Activated naive CD4-positive, alpha-beta T cell treated with anti-CD3 and anti-CD28 coated beads, Interleukin-2, amount 50 U/mL, for 72 hours (primary cell): Measurements from ENCODE around the gene CCPG1. TPM values are rescaled to one million over a fixed set of nuclear protein-coding genes. Genes with fewer than 3 reads are reported as not detected.
"Not testable (repeated sequence)": the region's sequence is repeated elsewhere in the genome, so short reads cannot be mapped to it uniquely, and the experiment has no call there.

Experiments used
- ATAC-seq, 2 donors: fragments of 150-1000 bp; cut with Tn5 transposase; 2 replicates each; pipeline ENCODE4 v1.10.0; 2021; ENCODE audit warnings: mild to moderate bottlenecking in 2 of 2, moderate library complexity in 2 of 2
- DNase-seq, 2 donors: peaks; one replicate each; pipeline ENCODE4 v3.0.0; 2021 to 2022; ENCODE audit warnings: low spot score in 2 of 2
- H3K27ac Mint-ChIP-seq, 2 donors: one replicate each; pipeline ENCODE4 v1.8.0; 2022; ENCODE audit warnings: mild to moderate bottlenecking in 2 of 2, mixed read lengths in 2 of 2
- H3K36me3 Mint-ChIP-seq, 2 donors: one replicate each; pipeline ENCODE4 v1.8.0; 2022; ENCODE audit warnings: mixed read lengths in 2 of 2
- H3K9me3 Mint-ChIP-seq, 2 donors: one replicate each; pipeline ENCODE4 v1.8.0; 2022; ENCODE audit warnings: mixed read lengths in 2 of 2
- total RNA-seq, 2 donors: library from RNA; stranded (reverse); gene quantifications; one replicate each; pipeline ENCODE4 v1.2.3, GENCODE V29; 2022

CCPG1 gene
- total RNA-seq: 10 to 100 TPM in 1 of 2 donors, 1 to 10 TPM in 1; 9.0 to 15.8 TPM

GRCh38 chr15:55408012-55408928, at the start of gene CCPG1, which contains the start of gene PIERCE2:
TSS of gene CCPG1 (minus strand) at chr15:55408359. CDS start at chr15:55389424, 18,935 bp downstream.
TSS of gene PIERCE2 (plus strand) at chr15:55408495. CDS start at chr15:55408769, 274 bp downstream.
- Mint-ChIP-seq H3K9me3 (no peaks in the 10 kb centered on the region), H3K27ac (peak within 1 kb of the TSS; percentile 83 to 90), H3K36me3 (peaks cover 7 to 8% of the 10 kb centered on the region in 2 donors)
- ATAC-seq: peak; percentile 93 to 94
- peak; percentile 86 to 94 for DNase-seq

DNA sequence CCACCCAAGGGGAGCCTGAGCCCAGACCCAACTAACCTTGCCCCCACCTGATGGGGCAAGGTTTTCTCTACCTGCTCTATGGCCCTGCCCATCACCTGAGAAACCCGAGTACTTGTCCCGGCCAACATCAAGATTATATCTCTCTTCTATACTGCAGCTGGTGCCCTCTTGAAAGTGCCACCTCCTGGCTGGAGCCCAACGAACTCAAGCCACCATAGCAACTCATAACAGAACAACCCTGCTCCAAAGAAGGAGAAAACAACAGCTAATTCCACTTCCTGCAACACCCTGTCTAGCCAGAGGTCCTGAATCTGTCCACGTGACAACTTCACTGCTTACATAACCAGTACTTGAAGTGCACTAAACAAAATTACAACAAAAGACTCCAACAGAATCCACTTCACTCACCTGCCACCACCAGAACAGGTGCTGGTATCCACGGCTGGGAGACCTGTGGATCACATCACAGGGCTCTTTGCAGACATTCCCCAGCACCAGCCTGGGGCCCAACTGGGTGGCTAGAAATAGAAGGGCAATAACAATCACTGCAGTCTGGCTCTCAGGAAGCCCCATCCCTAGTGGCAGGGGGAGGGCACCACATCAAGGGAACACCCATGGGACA, 49.4 kb upstream of the CCPG1 start:
- Mint-ChIP-seq H3K9me3 (peaks cover 7 to 13% of the 10 kb centered on the region in 2 donors), H3K27ac (no peak overlapping the region), H3K36me3 (peaks cover 12 to 17% of the 10 kb centered on the region in 2 donors)
- ATAC-seq: no peak
- no peak for DNase-seq

DNA sequence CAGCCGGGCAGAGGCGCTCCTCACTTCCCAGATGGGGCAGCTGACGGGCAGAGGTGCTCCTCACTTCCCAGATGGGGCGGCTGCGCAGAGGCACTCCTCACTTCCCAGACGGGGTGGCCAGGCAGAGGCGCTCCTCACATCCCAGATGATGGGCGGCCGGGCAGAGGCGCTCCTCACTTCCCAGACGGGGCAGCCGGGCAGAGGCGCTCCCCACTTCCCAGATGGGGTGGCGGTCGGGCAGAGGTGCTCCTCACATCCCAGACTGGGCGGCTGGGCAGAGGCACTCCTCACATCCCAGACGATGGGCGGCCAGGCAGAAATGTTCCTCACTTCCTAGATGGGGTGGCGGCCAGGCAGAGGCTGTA, 38.9 kb upstream of the CCPG1 start:
- not testable (repeated sequence) for H3K27ac Mint-ChIP-seq, ATAC-seq, H3K36me3 Mint-ChIP-seq, DNase-seq, H3K9me3 Mint-ChIP-seq

- DNase-seq, ATAC-seq, H3K9me3 Mint-ChIP-seq, H3K27ac Mint-ChIP-seq, H3K36me3 Mint-ChIP-seq: not testable (repeated sequence)
Measured at GRCh38 chr15:55446379-55447029, 38.3 kb upstream of the CCPG1 start.

DNA sequence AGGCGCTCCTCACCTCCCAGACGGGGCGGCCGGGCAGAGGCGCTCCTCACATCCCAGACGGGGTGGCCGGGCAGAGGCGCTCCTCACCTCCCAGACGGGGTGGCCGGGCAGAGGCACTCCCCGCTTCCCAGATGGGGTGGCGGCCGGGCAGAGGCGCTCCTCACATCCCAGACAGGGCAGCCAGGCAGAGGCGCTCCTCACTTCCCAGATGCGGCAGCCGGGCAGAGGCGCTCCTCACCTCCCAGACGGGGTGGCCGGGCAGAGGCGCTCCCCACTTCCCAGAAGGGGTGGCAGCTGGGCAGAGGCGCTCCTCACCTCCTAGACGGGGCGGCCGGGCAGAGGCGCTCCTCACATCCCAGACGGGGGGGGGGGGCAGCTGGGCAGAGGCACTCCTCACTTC, 37.8 kb upstream of the CCPG1 start:
- not testable (repeated sequence) for ATAC-seq, DNase-seq, H3K9me3 Mint-ChIP-seq, H3K36me3 Mint-ChIP-seq, H3K27ac Mint-ChIP-seq

DNA sequence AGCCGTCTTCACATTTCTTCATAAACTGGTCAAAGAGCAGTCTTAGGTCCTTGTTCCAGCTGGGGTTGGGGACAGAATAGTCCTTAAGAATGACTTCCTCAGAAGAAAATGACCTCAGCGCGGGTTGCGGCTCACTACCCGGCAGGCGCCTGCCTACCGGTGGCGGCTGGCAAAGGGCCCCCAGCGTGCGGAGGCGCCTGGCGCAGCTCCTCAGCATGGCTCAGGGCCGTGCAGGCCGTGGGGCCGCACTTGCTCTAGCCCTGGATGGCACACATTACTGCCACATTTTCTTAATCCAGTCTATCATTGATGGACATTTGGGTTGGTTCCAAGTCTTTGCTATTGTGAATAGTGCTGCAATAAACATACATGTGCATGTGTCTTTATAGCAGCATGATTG, 35.0 kb upstream of the CCPG1 start:
- H3K27ac Mint-ChIP-seq, H3K9me3 Mint-ChIP-seq, DNase-seq, H3K36me3 Mint-ChIP-seq, ATAC-seq: not testable (repeated sequence)

DNA sequence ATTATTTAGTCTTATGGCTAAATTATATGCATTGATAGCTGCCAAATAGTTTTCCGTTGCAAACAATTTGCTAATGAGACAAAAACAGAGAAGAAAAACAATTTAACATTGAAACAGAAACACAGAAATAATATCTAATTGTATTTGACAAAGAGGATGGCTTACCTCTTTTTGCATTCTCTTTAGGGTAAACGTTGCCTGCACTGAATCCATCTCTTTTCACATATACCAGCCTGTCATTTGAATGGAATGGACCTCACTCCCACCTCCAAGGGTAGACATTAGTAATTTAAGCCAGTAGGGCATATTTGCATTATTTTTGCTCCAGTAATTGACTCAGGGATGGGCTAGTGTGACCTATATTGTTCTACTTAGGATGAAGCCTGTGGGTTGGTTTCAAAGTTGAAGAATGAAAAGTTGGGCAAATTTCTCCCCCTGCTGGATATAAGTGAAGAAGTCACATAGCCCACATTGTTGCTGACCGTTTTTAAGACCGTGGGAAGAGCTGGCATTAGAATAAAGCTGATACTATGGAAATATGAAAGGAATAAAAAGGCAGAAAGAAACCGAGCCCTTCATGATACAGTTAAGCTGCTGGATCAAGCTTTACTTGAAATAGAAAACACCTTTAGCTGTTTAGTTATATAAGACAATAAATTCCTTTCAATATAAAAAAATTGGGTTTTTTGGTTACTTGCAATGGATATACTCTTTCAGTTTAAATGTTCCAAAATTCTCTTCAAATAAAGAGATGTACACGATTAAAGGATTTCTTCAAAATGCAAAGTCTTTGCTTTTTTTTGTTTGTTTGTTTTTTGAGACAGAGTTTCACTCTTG, 27.0 kb upstream of the CCPG1 start:
- peak; percentile 67 to 69 for ATAC-seq
- no peak overlapping the region for H3K27ac Mint-ChIP-seq
- DNase-seq: peak in 1 of 2 donors; percentile 6
- H3K9me3 Mint-ChIP-seq: no peaks in the 10 kb centered on the region
- H3K36me3 Mint-ChIP-seq: no peaks in the 10 kb centered on the region

- Mint-ChIP-seq H3K36me3 (no peaks in the 10 kb centered on the region), H3K27ac (no peak overlapping the region), H3K9me3 (no peaks in the 10 kb centered on the region)
- DNase-seq: no peak
- no peak for ATAC-seq
Measured at GRCh38 chr15:55422089-55422488, 13.9 kb upstream of the CCPG1 start.

- DNase-seq: no peak
- no peak overlapping the region for H3K27ac Mint-ChIP-seq
- H3K9me3 Mint-ChIP-seq: no peaks in the 10 kb centered on the region
- no peaks in the 10 kb centered on the region for H3K36me3 Mint-ChIP-seq
- no peak for ATAC-seq
Measured at GRCh38 chr15:55420171-55420866, 12.2 kb upstream of the CCPG1 start.

DNA sequence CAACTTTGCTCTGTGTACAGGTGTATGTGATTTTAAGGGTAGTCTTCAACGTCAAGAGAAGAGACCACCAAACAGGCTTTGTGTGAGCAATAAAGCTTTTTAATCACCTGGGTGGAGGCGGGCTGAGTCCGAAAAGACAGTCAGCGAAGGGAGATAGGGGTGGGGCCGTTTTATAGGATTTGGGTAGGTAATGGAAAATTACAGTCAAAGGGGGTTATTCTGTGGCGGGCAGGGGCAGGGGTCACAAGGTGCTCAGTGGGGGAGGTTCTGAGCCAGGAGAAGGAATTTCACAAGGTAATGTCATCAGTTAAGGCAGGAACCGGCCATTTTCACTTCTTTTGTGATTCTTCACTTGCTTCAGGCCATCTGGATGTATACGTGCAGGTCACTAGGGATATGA, 9.5 kb upstream of the CCPG1 start:
- H3K27ac Mint-ChIP-seq, H3K9me3 Mint-ChIP-seq, DNase-seq, ATAC-seq, H3K36me3 Mint-ChIP-seq: not testable (repeated sequence)

DNA sequence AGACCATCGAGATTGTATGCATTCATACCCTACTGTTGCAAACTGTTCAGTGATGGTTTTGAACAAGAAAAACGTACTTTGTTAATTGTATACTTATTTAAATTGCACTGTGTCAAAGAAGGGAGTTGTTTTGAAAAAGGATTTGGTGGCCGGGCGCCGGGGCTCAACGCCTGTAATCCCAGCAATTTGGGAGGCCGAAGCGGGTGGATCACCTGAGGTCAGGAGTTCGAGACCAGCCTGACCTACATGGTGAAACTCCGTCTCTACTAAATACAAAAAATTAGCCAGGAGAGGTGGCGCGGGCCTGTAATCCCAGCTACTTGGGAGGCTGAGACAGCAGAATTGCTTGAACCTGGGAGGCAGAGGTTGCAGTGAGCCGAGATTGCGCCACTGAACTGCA, 817 bp upstream of the CCPG1 start:
- not testable (repeated sequence) for H3K36me3 Mint-ChIP-seq, DNase-seq, ATAC-seq, H3K9me3 Mint-ChIP-seq
- H3K27ac Mint-ChIP-seq: peak overlapping the region in 1 of 2 donors; percentile 90

DNA sequence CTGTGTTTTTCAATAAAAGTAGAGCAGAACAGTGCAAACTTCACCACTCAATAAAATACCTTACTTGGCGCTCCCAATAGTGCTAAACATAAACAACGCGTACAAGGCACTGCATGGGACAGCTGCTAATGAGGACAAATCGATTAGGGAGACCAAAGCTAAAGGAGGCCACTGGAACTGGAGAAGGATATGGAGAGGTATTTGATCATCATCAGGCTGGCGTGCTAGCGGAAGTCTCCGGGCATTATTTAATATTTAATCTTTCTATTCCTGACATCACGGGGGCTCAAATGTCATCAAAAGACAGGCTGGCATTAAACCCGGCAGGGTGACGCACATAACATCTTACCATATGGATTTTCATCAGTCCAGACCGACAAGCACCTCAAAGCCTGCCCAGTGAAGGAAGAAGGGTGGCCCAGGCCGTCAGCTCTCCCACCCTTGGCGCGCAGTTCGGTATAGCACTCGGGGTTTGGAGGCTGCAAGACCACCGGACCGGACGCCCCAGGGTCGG, 604 bp downstream of the CCPG1 start:
- DNase-seq (no peak), ATAC-seq (no peak)
- no peaks in the 10 kb centered on the region for H3K9me3 Mint-ChIP-seq
- peak overlapping the region; percentile 83 to 90 for H3K27ac Mint-ChIP-seq
- H3K36me3 Mint-ChIP-seq: peaks cover 7 to 8% of the 10 kb centered on the region in 2 donors

DNA sequence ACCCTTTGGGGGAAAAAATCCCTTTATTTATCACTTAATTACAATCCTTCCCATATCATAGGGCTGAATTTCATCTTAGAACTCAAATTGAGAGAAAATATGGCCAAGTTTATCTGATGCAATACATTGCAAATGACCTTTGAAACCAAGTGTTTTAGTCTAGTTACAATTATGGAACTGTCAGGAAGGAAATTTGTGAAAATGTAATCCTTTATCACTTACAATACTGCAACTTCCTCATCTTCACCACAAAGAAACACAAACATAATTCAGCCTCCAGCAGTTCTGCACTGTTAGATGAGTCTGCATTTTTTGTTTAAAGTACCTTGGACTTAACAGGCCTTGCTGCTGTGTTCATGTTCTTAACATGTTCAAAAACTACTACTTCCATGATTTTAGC, 4.6 kb downstream of the CCPG1 start:
- peaks cover 12 to 13% of the 10 kb centered on the region in 2 donors for H3K36me3 Mint-ChIP-seq
- no peak for ATAC-seq
- no peak for DNase-seq
- peak overlapping the region; percentile 19 to 88 for H3K27ac Mint-ChIP-seq
- H3K9me3 Mint-ChIP-seq: peaks cover 0 to 3% of the 10 kb centered on the region in 2 donors

DNA sequence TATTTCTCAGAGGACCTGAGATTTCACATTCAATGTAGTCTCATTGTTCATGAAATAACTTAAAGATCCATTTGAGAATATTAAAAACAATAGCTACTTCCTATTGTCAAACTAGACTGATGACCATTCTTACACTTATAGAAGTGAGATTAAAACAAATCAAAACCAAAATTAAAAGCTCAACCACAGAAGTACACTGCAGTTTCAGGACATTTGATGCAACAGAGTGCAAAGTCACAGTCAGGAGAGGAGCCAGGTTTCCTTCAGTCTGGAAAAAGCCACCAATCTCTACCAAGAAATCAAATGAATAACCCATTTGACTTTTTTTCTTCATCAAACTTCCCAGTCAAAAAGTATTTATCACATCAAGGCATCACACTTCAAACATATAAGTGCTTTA, 5.5 kb downstream of the CCPG1 start:
- Mint-ChIP-seq H3K27ac (peak overlapping the region; percentile 2 to 88), H3K36me3 (peaks cover 11 to 17% of the 10 kb centered on the region in 2 donors), H3K9me3 (peaks cover 0 to 3% of the 10 kb centered on the region in 2 donors)
- peak; percentile 56 to 62 for ATAC-seq
- no peak for DNase-seq

DNA sequence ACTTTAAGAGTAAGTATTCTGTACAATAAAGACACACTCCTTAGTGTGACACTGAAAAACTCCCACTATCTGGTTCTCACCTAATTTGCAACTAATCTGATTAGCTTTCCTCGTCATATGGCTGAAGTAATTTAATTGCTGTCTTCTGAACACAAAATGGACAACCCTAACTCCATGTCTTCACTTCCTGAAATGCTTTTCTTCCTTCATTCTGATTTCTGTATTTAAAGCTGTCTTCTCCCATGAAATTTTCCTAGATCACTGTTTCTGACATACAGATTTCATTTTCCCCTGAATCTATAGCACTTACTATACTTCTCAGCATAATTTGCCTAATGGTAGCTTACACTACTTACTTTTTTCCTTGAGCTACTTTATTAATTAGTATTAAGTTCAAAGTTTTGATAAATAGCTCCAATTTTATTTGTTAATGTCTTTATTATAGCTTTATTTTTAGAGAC, 6.3 kb downstream of the CCPG1 start:
- Mint-ChIP-seq H3K27ac (peak overlapping the region; percentile 44 to 88), H3K9me3 (peaks cover 0 to 3% of the 10 kb centered on the region in 2 donors), H3K36me3 (peaks cover 10 to 17% of the 10 kb centered on the region in 2 donors)
- DNase-seq (no peak), ATAC-seq (no peak)
